Transverse colon (tissue), 4 donors: ENCODE measurements around the gene ACTN1.

Experiments
- CTCF ChIP-seq, 5 experiments: fragments of 200-600 bp in 3 of 5; fragments of 450-650 bp in 2 of 5; sonication (generic) in 3 of 5; IDR thresholded peaks; 1 replicate in 2 of 5; 2 replicates in 3 of 5; pipeline ENCODE4 v1.5.1; 2016 to 2017; ENCODE audit warnings: antibody characterized with exemption in 5 of 5, inconsistent platforms in 3 of 5, mild to moderate bottlenecking in 2 of 5, moderate library complexity in 1 of 5
- EP300 ChIP-seq: sonication (generic); formaldehyde crosslinking; IDR thresholded peaks from one replicate; pipeline ENCODE4 v1.6.1; 2017; ENCODE audit warnings: antibody characterized with exemption, low read depth
- POLR2A ChIP-seq: fragments of 450-650 bp; IDR thresholded peaks from one replicate; pipeline ENCODE4 v1.6.1; 2016; ENCODE audit warnings: antibody characterized with exemption, mild to moderate bottlenecking, moderate library complexity
- POLR2AphosphoS5 ChIP-seq, 3 donors: sonication (generic); formaldehyde crosslinking; IDR thresholded peaks; one replicate each; pipeline ENCODE4 v1.6.1; 2016; ENCODE audit warnings: antibody characterized with exemption in 3 of 3

- peak in 4 of 5 experiments; percentile 9 to 41 (median 28) for TF ChIP-seq CTCF (IDR thresholded peaks at IDR 0.05)
- no peak for TF ChIP-seq POLR2AphosphoS5 (IDR thresholded peaks at IDR 0.05)
- TF ChIP-seq EP300, result no peak
- no peak for TF ChIP-seq POLR2A
Measured at GRCh38 chr14:69002069-69002468, 23.0 kb upstream of the ACTN1 start.
